AG04449 (cell line): ENCODE data around the gene HAO1.
A peak's percentile ranks its signal among the peaks of the same experiment; 100 is the strongest.

Source experiments
- CTCF ChIA-PET: fragments of 350-600 bp; formaldehyde crosslinking; extraction: SDS; loops from one replicate; lab custom pipeline; 2021; ENCODE audit warnings: antibody characterized with exemption; lab: Yijun Ruan, JAX
- POLR2A ChIA-PET: fragments of 400-600, 350-600 bp; formaldehyde crosslinking; extraction: SDS; loops from one replicate; lab custom pipeline; 2020; ENCODE audit warnings: antibody characterized with exemption, inconsistent platforms; lab: Yijun Ruan, JAX
- DNase-seq: peaks from one replicate; pipeline ENCODE4 v3.0.0-alpha.2; 2010; ENCODE audit warnings: low read depth, low spot score
- H3K4me3 ChIP-seq: 2 replicates; pipeline ENCODE4 v1.5.1; 2011; ENCODE audit warnings: low read depth, mild to moderate bottlenecking, control low read depth, low read length
- CTCF ChIP-seq: IDR thresholded peaks from one replicate; pipeline ENCODE4 v1.5.1; 2011; ENCODE audit warnings: mild to moderate bottlenecking, moderate library complexity, low read length, control low read depth, inconsistent platforms; ENCODE audit not compliant: insufficient read depth; ENCODE audit errors: missing control alignments

The HAO1 gene

GRCh38 chr20:7937328-7937727, 2.9 kb downstream of the HAO1 start:
- no peak for DNase-seq
- POLR2A ChIA-PET = no interaction called here
- TF ChIP-seq CTCF = no peak
- no peak overlapping the region for H3K4me3 ChIP-seq
- CTCF ChIA-PET = interaction anchor here (0.6 to 11.4 kb wide), 35 partner anchors 7 to 1797 kb away, joined by 3 to 290 read pairs (median 7); no protein-coding TSS in a partner anchor

GRCh38 chr20:7935027-7935551, 5.2 kb downstream of the HAO1 start:
- no peak for TF ChIP-seq CTCF
- H3K4me3 ChIP-seq = no peak overlapping the region
- ChIA-PET CTCF (interaction anchor here (1.2 to 11.4 kb wide), 9 partner anchors 8 to 787 kb away, joined by 3 to 290 read pairs (median 19); no protein-coding TSS in a partner anchor), POLR2A (no interaction called here)
- no peak for DNase-seq

GRCh38 chr20:7933346-7933745, 6.9 kb downstream of the HAO1 start:
- DNase-seq = no peak
- H3K4me3 ChIP-seq = no peak overlapping the region
- TF ChIP-seq CTCF = no peak
- CTCF ChIA-PET = interaction anchor here (1.2 to 11.4 kb wide), 3 partner anchors 56 to 789 kb away, joined by 3 to 290 read pairs (median 73); no protein-coding TSS in a partner anchor
- POLR2A ChIA-PET = no interaction called here

- CTCF ChIA-PET = interaction anchor here (11.4 kb wide), 1 partner anchor 792 kb away, joined by 290 read pairs; no protein-coding TSS in a partner anchor
- POLR2A ChIA-PET = no interaction called here
- no peak overlapping the region for H3K4me3 ChIP-seq
- no peak for DNase-seq
- TF ChIP-seq CTCF = no peak
Measured at GRCh38 chr20:7930343-7930742, 9.9 kb downstream of the HAO1 start.

- CTCF ChIA-PET = interaction anchor here (0.7 to 4.7 kb wide), 17 partner anchors 8 to 1784 kb away, joined by 3 to 69 read pairs (median 4); no protein-coding TSS in a partner anchor
- POLR2A ChIA-PET = no interaction called here
- TF ChIP-seq CTCF = peak; percentile 45
- no peak overlapping the region for H3K4me3 ChIP-seq
- peak; percentile 10 for DNase-seq
Measured at GRCh38 chr20:7926767-7927166, 13.5 kb downstream of the HAO1 start.

GRCh38 chr20:7926323-7926722, 13.9 kb downstream of the HAO1 start:
- ChIA-PET CTCF (interaction anchor here (0.7 to 4.7 kb wide), 17 partner anchors 8 to 1783 kb away, joined by 3 to 69 read pairs (median 4); no protein-coding TSS in a partner anchor), POLR2A (no interaction called here)
- TF ChIP-seq CTCF = no peak
- no peak for DNase-seq
- no peak overlapping the region for H3K4me3 ChIP-seq
